ENCODE measurements around the gene CLSTN1. TPM values are rescaled to one million over a fixed set of nuclear protein-coding genes. Genes with fewer than 3 reads are reported as not detected.

The CLSTN1 gene
- total RNA-seq, 1 donor from 2014 or later = 48.6 TPM

GRCh38 chr1:9731051-9731537 is 92.7 kb downstream of the CLSTN1 start:
- DNase-seq (ENCODE audit: low read depth in 2 of 2) = no peak

DNA sequence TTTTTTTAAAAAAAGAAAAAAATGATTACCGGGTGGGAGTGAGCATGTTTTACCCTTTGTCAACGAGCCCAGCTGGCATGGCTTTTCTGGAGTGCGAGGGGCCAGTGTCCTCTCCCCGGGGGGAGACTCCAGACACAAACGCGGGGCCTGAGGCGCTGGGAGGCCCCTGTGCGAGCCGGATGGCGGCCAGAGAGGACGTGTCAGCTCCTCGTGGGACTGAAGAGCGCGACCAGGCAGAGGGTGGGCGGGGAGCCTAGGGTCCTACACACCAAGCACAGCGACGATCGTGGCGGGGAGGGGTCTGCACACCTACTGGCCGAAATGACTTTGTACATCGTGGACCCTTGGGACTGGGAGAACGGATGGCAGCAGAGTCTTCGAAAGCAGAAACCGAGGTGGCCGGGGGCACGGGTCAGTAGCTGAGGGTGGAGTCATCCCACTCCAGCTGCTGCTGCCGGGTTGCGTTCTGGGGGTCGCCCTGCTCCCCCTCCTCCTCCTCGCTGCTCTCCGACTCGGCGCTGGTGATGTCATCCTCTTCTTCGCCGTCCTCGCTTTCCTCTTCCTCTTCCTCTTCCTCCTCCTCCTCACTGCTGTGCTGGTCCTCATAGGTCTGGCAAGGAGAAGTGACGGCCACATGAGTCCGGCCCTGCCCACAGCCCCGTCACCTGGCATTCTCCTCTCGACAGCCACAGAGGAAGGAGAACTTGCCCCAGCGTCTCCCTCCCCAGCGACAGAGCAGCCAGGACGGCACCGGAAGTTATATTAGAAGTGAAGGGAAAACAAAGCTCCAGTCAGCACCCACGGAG is 93.5 kb downstream of the CLSTN1 start:
- DNase-seq (ENCODE audit: low read depth in 2 of 2) = no peak

DNA sequence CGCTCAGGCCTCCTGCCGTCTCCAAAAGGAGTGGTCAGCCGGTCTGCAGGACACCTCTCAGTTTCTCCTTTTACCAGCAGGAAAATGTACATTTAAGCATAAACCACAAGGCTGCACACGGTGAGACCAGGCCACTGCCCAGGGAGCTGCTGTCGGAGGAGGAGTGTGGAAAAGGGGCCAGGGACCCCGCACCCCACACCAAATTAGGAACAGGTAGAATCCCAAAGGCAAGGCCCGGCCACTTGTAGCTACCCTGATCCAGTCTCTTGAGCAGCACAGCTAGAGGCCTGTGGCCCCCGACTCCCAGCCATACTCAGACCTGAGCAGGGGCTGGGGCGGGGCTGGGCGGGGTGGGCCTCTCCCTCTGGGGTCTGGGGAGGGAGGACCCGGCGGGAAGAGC is 94.2 kb downstream of the CLSTN1 start:
- DNase-seq (ENCODE audit: low read depth in 2 of 2) = no peak

DNA sequence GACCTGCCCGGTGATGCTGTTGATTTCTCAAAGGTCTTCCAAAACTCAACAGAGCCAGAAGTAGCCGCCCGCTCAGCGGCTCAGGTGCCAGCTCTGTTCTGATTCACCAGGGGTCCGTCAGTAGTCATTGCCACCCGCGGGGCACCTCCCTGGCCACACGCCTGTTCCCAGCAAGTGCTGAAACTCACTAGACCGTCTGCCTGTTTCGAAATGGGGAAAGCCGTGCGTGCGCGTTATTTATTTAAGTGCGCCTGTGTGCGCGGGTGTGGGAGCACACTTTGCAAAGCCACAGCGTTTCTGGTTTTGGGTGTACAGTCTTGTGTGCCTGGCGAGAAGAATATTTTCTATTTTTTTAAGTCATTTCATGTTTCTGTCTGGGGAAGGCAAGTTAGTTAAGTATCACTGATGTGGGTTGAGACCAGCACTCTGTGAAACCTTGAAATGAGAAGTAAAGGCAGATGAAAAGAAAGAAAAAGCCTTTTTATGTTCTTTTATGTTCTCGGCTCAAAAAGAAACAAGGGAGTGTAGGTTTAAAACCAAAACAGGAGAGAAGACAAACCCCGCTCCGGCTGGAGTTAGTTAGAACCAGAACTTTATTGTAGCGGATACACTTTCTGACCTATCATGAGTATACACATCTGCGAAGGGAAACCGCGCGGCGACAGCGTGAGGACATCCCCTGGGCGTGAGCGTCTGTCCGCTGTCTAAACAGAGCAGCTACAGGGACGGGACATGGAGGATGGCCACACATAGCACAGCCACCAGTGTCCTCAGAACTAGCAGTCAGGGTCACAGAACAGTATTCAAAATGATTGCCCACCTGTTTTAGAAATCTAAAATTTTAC is 95.1 kb downstream of the CLSTN1 start:
- DNase-seq (ENCODE audit: low read depth in 2 of 2) = no peak

- no peak for DNase-seq (ENCODE audit: low read depth in 2 of 2)
Observed at GRCh38 chr1:9726905-9727595, 96.7 kb downstream of the CLSTN1 start.

- no peak for DNase-seq (ENCODE audit: low read depth in 2 of 2)
Observed at GRCh38 chr1:9726406-9726805, 97.4 kb downstream of the CLSTN1 start.

DNA sequence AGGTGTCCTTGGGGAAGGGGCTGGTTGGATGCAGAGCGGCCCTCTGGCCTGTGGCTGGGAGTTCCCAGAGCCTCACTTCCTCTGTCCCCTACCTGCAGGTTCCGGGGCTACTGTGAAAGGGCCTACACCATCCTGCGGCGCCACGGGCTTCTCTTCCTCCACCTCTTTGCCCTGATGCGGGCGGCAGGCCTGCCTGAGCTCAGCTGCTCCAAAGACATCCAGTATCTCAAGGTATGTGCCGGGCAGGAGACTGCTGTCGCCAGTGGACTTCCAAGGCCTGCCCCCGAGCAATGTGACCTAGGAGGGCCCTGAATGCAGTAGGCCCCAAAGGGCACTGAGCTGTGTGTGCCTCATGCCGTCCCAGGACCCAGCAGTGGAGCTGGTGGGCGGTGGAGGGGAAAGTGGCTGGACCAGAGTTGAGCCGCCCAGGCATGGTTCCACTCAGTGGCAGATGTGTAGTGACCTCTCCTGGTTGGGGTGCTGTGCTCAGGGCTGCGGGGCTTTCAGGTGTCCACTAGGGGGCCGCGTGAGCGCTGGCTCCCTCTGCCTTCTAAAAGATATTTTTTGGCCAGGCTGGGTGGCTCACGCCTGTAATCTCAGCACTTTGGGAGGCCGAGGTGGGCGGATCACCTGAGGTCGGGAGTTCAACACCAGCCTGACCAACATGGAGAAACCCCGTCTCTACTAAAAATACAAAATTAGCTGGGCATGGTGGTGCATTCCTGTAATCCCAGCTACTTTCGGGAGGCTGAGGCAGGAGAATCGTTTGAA is 98.9 kb downstream of the CLSTN1 start:
- DNase-seq (ENCODE audit: low read depth in 2 of 2) = peak; percentile 61 to 74

GRCh38 chr1:9723926-9724325 is 99.8 kb downstream of the CLSTN1 start:
- DNase-seq (ENCODE audit: low read depth in 2 of 2) = no peak

DNA sequence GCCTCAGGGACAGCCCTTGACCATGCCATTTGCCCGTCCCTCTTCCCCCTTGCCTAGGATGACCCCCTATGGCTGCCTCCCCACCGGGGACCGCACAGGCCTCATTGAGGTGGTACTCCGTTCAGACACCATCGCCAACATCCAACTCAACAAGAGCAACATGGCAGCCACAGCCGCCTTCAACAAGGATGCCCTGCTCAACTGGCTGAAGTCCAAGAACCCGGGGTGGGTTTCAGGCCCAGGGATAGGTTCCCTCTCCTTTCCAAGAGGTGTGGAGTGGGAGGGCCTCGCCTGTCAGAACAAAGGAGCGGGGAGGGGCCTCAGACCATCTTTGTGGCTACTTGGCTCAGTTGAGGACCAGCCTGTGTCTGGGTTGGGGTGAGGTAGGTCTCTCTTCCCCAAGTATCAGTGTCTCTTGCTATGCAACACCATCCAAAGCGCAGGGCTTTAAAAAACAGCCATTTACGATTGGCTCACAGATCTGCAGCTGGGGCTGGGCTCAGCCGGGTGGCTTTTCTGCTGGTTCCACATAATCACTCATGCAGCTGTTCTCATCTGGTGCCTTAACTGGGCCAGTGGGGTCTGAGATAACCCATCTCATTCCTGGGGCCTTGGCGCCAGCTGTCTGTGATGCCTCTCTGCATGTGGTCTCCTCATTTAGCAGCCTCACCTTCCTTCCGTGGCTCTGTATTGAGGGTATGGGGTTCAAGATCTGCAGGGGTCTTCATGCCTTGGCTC is 100.5 kb downstream of the CLSTN1 start:
- DNase-seq (ENCODE audit: low read depth in 2 of 2) = no peak

DNA sequence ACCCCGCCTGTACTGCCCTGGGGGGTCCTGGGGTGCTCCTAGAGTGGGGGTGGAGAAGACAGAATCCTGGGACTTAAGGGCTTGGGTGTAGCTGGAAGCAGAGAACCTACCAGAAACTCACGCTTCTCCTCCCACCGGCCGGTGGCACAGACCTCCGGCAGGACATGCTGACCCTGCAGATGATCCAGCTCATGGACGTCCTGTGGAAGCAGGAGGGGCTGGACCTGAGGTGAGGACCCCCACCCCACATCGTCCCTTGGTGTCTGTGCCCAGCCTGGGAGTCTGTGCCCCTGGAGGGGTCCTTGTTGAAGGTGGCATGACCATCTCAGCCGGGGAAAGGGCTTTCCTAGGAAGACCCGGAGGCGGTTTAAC is 101.4 kb downstream of the CLSTN1 start:
- no peak for DNase-seq (ENCODE audit: low read depth in 2 of 2)

DNA sequence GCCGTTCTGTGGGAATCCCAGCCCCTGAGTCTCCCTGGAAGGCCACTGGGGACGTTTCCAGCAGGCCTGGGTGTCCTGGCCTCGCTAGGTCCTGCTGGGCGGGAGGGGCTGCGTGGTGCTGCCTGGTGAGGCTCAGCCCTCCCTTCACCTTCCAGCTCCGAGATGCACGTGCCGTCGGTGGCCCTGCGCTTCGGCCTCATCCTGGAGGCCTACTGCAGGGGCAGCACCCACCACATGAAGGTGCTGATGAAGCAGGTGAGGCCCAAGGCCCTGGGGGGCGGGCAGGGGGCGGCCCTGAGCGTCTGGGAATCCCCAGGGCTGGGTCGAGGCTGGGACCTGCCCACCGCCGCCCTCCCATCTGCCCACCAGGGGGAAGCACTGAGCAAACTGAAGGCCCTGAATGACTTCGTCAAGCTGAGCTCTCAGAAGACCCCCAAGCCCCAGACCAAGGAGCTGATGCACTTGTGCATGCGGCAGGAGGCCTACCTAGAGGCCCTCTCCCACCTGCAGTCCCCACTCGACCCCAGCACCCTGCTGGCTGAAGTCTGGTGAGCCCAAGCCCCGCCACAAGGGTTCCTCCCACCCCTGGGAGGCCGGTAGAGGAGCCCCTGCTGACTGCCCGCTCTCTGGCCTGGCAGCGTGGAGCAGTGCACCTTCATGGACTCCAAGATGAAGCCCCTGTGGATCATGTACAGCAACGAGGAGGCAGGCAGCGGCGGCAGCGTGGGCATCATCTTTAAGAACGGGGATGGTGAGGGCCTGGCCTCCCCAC is 102.0 kb downstream of the CLSTN1 start:
- DNase-seq (ENCODE audit: low read depth in 2 of 2) = peak; percentile 40 to 54

DNA sequence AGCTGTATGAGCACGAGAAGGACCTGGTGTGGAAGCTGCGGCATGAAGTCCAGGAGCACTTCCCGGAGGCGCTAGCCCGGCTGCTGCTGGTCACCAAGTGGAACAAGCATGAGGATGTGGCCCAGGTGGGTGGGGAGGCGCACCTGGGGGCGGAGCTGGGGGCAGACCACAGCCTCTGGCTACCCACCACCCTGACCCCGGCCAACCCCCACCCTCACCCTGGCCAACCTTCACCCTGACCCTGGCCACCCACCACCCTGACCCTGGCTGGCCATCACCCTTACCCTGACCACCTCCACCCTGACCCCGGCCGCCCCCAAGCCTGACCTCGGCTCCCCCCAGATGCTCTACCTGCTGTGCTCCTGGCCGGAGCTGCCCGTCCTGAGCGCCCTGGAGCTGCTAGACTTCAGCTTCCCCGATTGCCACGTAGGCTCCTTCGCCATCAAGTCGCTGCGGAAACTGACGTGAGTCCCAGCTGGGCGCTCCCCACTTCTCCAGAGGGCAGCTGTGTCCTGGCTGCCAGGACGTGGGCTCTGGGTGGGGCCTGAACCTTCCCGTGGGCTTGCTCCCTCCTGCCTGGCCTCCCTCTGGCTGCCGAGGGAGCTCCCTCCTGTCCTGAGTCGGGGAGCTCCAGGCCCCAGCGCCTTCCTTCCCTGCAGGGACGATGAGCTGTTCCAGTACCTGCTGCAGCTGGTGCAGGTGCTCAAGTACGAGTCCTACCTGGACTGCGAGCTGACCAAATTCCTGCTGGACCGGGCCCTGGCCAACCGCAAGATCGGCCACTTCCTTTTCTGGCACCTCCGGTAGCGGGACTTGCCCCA is 102.8 kb downstream of the CLSTN1 start:
- DNase-seq (ENCODE audit: low read depth in 2 of 2) = no peak

GRCh38 chr1:9719978-9720722 is 103.6 kb downstream of the CLSTN1 start:
- no peak for DNase-seq (ENCODE audit: low read depth in 2 of 2)

DNA sequence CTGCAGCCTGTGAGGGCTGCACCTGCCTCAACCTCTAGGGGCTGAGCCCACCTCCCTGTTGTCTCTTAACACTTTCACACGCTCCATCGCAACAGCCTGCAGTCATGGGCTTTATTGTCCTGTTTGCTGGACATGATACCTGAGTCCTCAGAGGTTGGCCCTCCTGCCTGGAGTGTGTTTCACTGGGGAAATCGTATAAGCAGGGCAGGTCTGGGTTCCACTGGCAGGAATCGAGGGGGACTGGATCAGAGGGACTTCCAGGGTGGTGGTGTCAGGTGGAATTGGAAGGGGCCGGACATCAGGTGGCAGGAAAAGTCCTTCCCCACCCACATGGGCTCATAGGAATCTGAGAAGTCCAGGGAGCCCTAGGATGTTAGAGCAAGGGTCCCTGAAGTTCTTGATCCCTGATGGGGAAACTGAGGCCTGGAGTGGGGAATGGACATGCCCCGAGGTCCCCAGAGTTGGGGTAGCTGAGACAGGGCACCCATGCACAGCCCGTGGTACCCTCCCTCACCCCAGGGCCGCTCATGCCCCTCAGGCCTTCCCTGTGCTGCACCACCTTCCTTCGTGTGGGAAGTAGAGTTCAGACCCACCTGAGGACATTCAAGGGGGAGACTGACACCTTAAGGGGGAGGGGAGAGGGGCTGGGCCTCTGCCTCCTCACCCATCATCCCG is 105.6 kb downstream of the CLSTN1 start:
- DNase-seq (ENCODE audit: low read depth in 2 of 2) = no peak

GRCh38 chr1:9717193-9718005 is 106.4 kb downstream of the CLSTN1 start:
- DNase-seq (ENCODE audit: low read depth in 2 of 2) = peak; percentile 14 to 86

DNA sequence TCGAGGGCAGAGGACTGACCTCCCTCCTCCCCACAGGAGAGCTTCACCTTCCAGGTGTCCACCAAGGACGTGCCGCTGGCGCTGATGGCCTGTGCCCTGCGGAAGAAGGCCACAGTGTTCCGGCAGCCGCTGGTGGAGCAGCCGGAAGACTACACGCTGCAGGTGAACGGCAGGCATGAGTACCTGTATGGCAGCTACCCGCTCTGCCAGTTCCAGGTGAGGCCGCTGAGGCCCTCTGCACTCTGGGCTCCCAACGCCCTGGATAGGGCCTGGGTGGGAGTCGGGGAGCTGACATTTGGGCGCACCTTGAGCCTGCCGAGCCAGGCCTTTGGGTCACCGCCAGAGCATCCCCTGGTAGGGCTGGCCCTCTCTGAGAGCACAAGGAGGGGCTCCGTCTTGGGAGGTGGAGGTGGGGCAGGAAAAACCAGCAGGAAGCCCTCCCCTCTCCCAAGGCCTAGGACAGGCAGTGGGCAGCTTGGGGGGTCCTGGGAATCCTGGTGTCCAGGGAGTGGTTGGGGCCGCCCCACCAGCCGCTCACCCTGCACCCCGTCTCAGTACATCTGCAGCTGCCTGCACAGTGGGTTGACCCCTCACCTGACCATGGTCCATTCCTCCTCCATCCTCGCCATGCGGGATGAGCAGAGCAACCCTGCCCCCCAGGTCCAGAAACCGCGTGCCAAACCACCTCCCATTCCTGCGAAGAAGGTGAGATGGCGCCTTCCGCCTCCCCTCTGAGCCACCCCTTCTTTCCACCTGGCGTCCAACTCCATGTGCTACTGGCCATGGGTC is 107.2 kb downstream of the CLSTN1 start:
- no peak for DNase-seq (ENCODE audit: low read depth in 2 of 2)
